HG03432 (cell line): ENCODE data around the gene CEMIP.
A peak's percentile ranks its signal among the peaks of the same experiment; 100 is the strongest.

ENCODE experiments used
- ATAC-seq: cut with Tn5 transposase; IDR thresholded peaks from one replicate; pipeline ENCODE4 v1.9.1; 2021; ENCODE audit warnings: mild to moderate bottlenecking, moderate library complexity; ENCODE audit not compliant: unreplicated experiment

Gene CEMIP

DNA sequence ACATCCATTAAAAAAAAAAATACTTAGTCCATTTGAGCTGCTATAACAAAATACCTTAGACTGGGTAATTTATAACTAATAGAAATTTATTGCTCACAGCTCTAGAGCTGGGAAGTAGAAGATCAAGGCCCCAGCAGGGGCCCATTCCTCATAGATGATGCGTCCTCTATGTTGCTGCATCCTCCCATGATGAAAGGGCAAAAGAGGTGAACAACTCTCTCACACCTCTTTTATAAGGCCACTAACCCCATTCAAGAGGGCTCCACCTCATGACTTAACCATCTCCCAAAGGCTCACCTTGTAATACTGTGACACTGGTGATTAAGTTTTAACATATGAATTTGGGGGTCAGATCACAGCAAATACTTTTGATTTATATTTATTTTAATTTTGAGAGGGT lies 218.5 kb downstream of the CEMIP start:
- no peak for ATAC-seq

- no peak for ATAC-seq
Observed at GRCh38 chr15:80998251-80998650, 219.1 kb downstream of the CEMIP start.

- peak; percentile 21 for ATAC-seq
Observed at GRCh38 chr15:80999623-81000036, 220.5 kb downstream of the CEMIP start.

GRCh38 chr15:81000144-81000623 lies 221.0 kb downstream of the CEMIP start:
- no peak for ATAC-seq

DNA sequence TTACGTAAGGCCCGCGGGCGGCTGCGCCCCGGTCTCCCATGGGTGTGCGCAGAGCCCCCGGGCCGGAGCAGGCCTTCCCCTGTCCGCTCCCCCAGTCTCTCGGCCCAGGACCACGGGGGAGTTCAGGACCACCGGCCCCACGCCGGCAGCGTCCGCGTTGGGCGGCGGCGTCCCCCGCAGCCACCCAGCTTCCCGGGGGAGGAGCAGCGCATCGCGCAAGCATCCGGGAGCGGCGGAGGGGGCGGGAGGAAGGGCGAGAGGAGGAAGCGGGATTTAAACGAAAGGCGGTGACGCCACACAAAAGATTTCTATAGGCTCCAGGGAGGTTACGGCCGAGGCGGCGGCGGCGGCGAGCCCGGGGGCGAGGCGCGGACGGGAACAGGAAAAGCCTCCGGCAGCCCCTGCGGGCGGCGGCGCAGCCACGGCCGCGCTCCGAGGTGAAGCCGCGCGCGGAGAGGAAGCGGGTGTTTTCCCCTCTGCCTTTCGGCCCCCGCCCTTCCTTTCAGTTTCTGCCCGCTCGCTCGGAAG lies 221.5 kb downstream of the CEMIP start, which contains the start of gene TLNRD1:
Gene TLNRD1, plus strand, starts transcription at position 300 of the 528 bp plus-strand sequence. CDS start 1,349 bp downstream, outside the sequence.
- ATAC-seq, result peak; percentile 60
